Cerebellar nuclear complex (tissue), 1 donor: Measurements from ENCODE around the gene MBD1.
A peak's percentile ranks its signal among the peaks of the same experiment; 100 is the strongest.
"Not testable (repeated sequence)": the region's sequence is repeated elsewhere in the genome, so short reads cannot be mapped to it uniquely, and the experiment has no call there.

Experiments used
- DNase-seq, 2 experiments: peaks; one replicate each; lab custom pipeline; 2025; lab: John Stamatoyannopoulos, UW

MBD1 gene

DNA sequence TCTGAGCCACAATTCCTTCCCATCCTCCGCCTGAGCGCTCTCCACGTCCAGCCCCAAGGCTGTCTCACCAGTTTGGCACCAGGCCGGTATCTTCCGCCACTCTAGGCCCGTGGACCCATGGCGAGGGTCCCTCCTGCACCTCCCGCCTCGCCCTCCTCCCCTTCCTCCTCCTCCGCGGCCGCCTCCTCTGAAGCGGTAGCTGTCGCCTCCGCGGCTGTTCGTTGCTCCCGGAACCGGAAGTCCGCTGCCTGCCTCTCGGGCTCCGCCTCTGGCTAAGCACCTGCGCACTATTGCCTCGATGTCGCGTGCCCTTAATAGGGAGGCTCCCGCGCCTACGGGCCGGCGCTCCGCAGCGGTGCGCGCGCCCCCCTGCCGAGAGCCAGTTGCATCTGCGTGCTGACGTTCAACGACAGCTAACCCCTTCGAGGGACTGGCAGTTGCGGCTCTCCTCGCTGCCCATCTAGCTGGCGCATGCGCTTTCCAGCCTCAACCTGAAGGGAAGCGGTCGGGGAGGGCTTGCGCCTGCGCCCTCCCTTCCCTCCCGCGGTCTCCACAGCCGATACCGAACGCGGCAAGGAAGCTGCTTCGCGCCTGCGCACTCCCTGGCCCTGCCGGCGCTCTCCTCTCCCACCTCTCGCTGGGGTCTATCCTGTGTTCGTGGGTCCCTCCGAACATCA lies at the start of gene MBD1:
Gene MBD1, minus strand, starts transcription at position 229 of the 677 bp plus-strand sequence. CDS start 1,531 bp downstream, outside the sequence.
- peak; percentile 88 to 97 for DNase-seq

DNA sequence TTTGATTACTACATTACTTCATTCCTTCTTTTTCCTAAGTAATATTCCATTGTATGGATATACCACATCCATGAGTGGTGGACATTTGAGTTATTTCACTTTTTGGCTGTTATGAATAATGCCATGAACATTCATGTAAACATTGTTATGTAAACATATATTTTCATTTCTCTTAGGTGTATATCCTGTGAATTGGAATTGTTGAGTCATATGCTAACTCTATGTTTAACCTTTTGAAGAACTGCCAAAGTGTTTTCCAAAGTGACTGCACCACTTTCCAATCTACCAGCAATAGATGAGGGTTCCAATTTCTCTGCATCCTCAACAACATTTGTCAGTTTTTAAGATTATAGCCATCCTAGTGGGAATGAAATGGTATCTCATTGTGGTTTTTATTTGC lies 48.9 kb upstream of the MBD1 start:
- DNase-seq: no peak

DNA sequence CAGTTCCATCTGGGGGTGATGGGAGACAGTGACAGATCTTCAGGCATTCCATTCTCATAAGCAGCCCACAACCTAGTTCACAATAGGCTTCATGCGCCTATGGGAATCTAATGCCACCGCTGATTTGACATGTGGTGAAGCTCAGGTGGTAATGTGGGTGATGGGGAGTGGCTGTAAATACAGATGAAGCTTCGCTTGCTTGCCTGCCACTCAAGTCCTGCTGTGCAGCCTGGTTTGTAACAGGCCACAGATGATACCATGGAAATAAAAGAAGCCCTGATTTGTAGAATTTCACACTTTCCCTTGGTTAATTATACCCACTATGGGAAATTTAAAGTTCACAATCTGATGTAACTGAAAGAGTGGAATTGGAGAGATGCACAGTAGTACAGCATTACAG lies 46.7 kb upstream of the MBD1 start:
- no peak for DNase-seq

GRCh38 chr18:50320719-50321118 lies 39.4 kb upstream of the MBD1 start:
- DNase-seq: no peak

- DNase-seq: no peak
Measured at GRCh38 chr18:50315100-50315871, 34.0 kb upstream of the MBD1 start.

GRCh38 chr18:50313873-50314460 lies 32.6 kb upstream of the MBD1 start:
- no peak for DNase-seq

- no peak for DNase-seq
Measured at GRCh38 chr18:50313031-50313607, 31.8 kb upstream of the MBD1 start.

DNA sequence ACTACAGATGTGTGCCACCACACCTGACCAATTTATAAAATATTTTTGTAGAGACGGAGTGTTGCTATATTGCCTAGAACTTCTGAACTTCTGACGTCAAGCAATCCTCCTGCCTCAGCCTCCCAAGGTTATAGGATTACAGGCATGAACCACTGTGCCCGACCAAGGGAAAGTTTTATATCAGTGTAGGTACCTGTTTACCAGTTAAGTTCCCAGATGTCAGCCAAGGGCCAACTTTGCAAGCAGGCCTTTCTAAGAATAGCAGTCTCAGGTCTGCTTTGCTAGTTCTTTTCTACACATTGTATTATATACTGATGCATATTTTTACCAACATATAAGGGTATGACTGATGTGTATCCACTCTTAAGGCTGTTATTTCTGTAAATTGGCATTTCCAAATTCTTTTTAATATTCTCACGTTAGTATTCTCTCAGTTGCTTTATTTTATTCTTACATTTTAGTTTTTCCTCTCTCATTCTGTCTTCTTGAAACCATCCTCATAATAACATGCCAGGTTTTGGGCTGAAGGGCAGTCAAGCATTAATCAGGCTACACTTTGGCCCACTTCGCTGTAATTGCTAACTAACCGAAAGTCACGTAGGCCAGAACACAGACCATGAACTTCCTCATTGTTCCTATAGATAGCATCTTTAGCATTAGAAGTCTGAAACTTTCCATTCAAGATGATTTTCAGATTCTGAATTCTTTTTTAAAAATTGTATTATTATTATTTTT lies 31.1 kb upstream of the MBD1 start:
- DNase-seq: no peak

- no peak for DNase-seq
Measured at GRCh38 chr18:50311650-50312049, 30.3 kb upstream of the MBD1 start.

GRCh38 chr18:50310080-50310479 lies 28.8 kb upstream of the MBD1 start:
- DNase-seq: no peak

- DNase-seq: not testable (repeated sequence)
Measured at GRCh38 chr18:50308851-50309250, 27.5 kb upstream of the MBD1 start.

GRCh38 chr18:50307738-50308470 lies 26.6 kb upstream of the MBD1 start:
- DNase-seq: no peak

- no peak for DNase-seq
Measured at GRCh38 chr18:50307400-50307737, 26.0 kb upstream of the MBD1 start.

DNA sequence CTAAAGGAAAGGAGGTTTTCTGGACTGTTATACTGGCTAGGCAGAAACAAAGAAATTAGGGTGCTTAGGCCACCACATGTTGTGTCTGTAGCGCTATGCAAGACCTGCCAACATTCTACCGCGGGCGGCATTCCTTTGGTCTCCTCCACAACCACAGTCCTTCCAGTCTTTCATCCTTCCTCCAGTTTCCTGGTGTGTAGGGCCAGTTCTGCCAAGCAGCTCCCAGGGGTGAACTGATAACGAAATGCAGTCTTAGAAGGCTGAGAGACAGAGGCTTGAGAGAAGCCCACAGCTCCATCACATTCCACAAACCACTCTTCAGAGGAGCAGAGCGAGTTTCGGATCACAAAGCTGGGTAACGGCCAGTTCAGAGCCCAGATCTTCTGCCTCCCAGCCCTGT lies 25.6 kb upstream of the MBD1 start:
- DNase-seq: no peak

DNA sequence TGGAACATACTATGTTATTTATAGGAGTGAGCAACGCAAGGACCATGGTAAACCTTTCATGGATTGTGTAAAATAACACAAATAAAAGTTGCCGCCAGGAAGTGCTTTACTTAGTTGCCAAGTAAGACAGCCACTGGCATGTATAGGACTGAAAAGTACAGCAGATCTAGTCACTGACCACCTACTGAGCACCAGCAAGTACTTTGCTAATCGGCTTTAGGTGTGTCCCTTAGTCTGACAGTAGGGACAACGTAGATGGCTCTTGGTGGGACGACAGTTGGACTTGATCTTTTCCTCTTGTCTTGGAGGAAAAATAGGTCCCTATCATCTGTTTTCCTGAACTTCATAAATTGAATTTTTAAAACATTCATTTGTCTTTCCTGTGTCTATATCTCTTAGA lies 19.8 kb upstream of the MBD1 start:
- no peak for DNase-seq

GRCh38 chr18:50299626-50300388 lies 18.5 kb upstream of the MBD1 start:
- DNase-seq: no peak

DNA sequence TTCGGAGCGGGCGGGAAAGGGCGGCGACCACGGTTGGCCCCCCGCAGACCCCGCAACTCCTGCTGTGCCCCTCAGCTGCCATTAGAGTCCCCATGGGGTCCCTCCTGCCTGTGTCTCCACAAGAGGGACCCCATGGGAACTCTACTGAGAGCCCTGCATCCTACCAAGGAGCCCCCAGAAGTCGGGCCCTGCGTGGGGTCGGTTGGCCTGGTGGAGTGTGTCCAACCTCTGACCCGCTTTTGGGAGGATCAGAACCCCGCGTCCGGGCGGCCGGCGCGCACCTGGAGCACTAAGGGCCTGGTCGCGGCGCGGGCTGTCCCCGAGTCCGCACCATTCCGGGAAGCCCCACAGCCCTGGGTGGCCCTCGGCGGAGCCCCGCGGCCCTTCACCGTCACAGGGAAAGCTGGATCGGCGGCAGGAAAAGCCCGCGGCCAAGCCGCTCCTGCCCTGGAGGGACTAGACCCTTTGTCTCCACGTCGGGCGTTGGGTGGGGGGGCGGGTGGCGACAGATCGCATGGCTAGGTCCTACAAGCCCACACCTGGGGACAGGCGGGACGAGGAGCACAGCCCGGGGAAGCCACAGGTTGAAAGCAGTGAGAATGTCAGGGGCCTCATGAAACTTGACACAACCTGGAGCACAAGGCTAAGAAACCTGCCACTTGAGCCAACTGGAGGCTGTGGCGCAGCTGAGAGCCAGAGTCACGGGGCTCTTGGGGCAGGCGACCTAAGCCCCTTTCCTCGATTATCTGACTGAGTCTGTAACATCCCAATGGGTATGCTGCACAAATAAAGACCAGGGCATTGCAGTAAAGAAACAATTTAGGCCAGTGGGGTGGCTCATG lies 17.3 kb upstream of the MBD1 start:
- DNase-seq: no peak

DNA sequence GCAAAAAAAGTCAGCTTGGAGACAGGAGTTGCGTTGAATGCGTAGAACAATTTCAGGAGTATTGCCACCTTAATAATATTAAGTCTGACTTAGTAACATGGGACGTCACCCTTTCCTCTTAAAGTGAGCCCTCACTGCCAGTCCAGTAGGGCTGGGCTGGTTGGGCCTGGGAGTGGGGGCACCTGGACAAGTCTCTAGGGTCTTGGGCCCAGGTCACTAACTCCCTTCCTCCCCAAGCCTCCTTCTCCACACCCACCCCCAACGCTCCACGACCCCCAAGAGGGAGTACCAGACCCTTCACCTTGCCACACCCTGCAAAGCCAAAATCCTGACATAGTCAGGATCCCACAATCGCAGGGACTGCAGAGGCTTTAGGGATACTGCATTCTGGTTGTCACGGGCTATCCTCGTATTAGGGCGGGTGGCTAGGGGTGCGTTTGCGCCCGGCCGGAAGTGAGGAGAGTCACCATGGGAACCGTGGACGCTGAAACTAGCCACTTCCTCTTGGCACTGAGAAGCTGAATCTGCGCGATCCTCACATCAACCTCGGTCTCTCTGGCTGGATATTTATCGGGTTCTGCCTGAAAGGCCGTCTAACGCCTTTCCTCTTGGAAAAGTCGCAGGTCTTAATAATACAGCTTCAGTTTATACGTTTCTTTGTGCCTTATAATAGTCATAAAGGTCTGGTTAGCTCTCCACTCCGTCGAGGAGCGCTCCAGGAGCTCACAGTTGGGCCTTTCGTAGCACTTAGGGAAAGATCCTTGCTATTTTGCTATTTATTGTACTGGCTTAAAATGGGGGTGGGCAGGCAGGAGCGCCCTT lies 16.5 kb upstream of the MBD1 start:
- no peak for DNase-seq

- DNase-seq: no peak
Measured at GRCh38 chr18:50293039-50293438, 11.7 kb upstream of the MBD1 start.
